Measurements from ENCODE around the gene PSMD13.
A peak's percentile ranks its signal among the peaks of the same experiment; 100 is the strongest.

PSMD13 gene

GRCh38 chr11:250740-251299 is 14.0 kb downstream of the PSMD13 start:
- DNase-seq, result peak; percentile 71 to 72

GRCh38 chr11:251550-251949 is 14.8 kb downstream of the PSMD13 start:
- no peak for DNase-seq

- DNase-seq, result no peak
Observed at GRCh38 chr11:252666-253065, 15.9 kb downstream of the PSMD13 start.

- DNase-seq, result no peak
Observed at GRCh38 chr11:253160-253885, 16.5 kb downstream of the PSMD13 start.

GRCh38 chr11:253886-254270 is 17.1 kb downstream of the PSMD13 start:
- DNase-seq, result no peak

GRCh38 chr11:255176-255575 is 18.4 kb downstream of the PSMD13 start:
- DNase-seq, result no peak

- DNase-seq, result no peak
Observed at GRCh38 chr11:255816-256215, 19.0 kb downstream of the PSMD13 start.

- no peak for DNase-seq
Observed at GRCh38 chr11:256952-257737, 20.4 kb downstream of the PSMD13 start.

- DNase-seq, result no peak
Observed at GRCh38 chr11:257766-258493, 21.2 kb downstream of the PSMD13 start.

GRCh38 chr11:259413-259812 is 22.6 kb downstream of the PSMD13 start:
- DNase-seq, result no peak

- no peak for DNase-seq
Observed at GRCh38 chr11:261624-262023, 24.8 kb downstream of the PSMD13 start.

GRCh38 chr11:266676-267439 is 30.1 kb downstream of the PSMD13 start:
- peak in 1 of 2 donors; percentile 19 for DNase-seq

GRCh38 chr11:267491-267994 is 30.8 kb downstream of the PSMD13 start:
- DNase-seq, result peak in 1 of 2 donors; percentile 39

GRCh38 chr11:268716-269145 is 32.0 kb downstream of the PSMD13 start:
- DNase-seq, result peak in 1 of 2 donors; percentile 27

GRCh38 chr11:269146-269890 is 32.5 kb downstream of the PSMD13 start:
- peak in 1 of 2 donors; percentile 41 for DNase-seq

GRCh38 chr11:270451-271318 is 33.9 kb downstream of the PSMD13 start:
- DNase-seq, result no peak

GRCh38 chr11:271319-271715 is 34.5 kb downstream of the PSMD13 start:
- no peak for DNase-seq

- DNase-seq, result no peak
Observed at GRCh38 chr11:272195-272930, 35.6 kb downstream of the PSMD13 start.

- DNase-seq, result no peak
Observed at GRCh38 chr11:272931-273198, 36.1 kb downstream of the PSMD13 start.

- DNase-seq, result no peak
Observed at GRCh38 chr11:276219-276618, 39.4 kb downstream of the PSMD13 start.

Data from stimulated activated CD4-positive, alpha-beta T cell treated with anti-CD3 and anti-CD28 coated beads, Interleukin-2, amount 100 ng/mL, for 48 hours (primary cell).